GM23338 (cell line): ENCODE measurements around the gene TPRKB.

Experiments used
- CREB1 ChIP-seq: fragments of 250-450 bp; sonication (Bioruptor Pico); IDR thresholded peaks from 2 replicates; pipeline ENCODE4 v1.5.0; 2020; ENCODE audit warnings: low read depth, mild to moderate bottlenecking, moderate library complexity
- CTCF ChIP-seq, 2 experiments: fragments of 200-600 bp in 1 of 2; sonication (generic) in 1 of 2; conservative IDR thresholded peaks; 2 replicates each; pipeline versions ENCODE4 v1.5.1 to v1.6.1; 2016 to 2017; ENCODE audit warnings: antibody characterized with exemption in 2 of 2, low read depth in 2 of 2, mild to moderate bottlenecking in 2 of 2, moderate library complexity in 1 of 2
- EZH2 ChIP-seq: fragments of 200-600 bp; sonication (generic); IDR thresholded peaks from one replicate; pipeline ENCODE4 v1.8.0; 2017; ENCODE audit warnings: antibody characterized with exemption, mild to moderate bottlenecking, low read depth; ENCODE audit not compliant: unreplicated experiment
- EZH2phosphoT487 ChIP-seq: fragments of 200-600 bp; sonication (generic); IDR thresholded peaks from one replicate; pipeline ENCODE4 v1.8.1; 2018; ENCODE audit warnings: antibody characterized with exemption; ENCODE audit not compliant: unreplicated experiment
- JUNB ChIP-seq: IDR thresholded peaks from one replicate; pipeline ENCODE4 v1.6.1; 2016; ENCODE audit warnings: antibody characterized with exemption; ENCODE audit not compliant: unreplicated experiment
- NANOG ChIP-seq: IDR thresholded peaks from 2 replicates; pipeline ENCODE4 v1.6.1; 2016; ENCODE audit warnings: antibody characterized with exemption, borderline replicate concordance
- POLR2AphosphoS5 ChIP-seq: IDR thresholded peaks from 2 replicates; pipeline ENCODE4 v1.6.1; 2016; ENCODE audit warnings: antibody characterized with exemption, low read depth
- REST ChIP-seq: IDR thresholded peaks from one replicate; pipeline ENCODE4 v1.6.1; 2018; ENCODE audit warnings: antibody characterized with exemption; ENCODE audit not compliant: unreplicated experiment
- STAT1 ChIP-seq: IDR thresholded peaks from one replicate; pipeline ENCODE4 v1.6.1; 2016; ENCODE audit warnings: antibody characterized with exemption; ENCODE audit not compliant: unreplicated experiment
- ZNF114 ChIP-seq: fragments of 250-450 bp; sonication (Bioruptor Pico); IDR thresholded peaks from 2 replicates; pipeline ENCODE4 v1.5.0; 2020; ENCODE audit warnings: mild to moderate bottlenecking, moderate library complexity
- ZNF331 ChIP-seq: fragments of 250-450 bp; sonication (Bioruptor Pico); IDR thresholded peaks from 2 replicates; pipeline ENCODE4 v1.5.0; 2020; ENCODE audit warnings: low read depth, mild to moderate bottlenecking, moderate library complexity
- TF ChIP-seq, protein P1 (sequence below): IDR thresholded peaks from 2 replicates; pipeline ENCODE4 v1.6.1; 2016; ENCODE audit warnings: antibody characterized with exemption

- TF ChIP-seq CTCF (conservative IDR thresholded peaks at IDR 0.05; ENCODE audit: low read depth in 2 of 2) (no peak), EZH2 (no peak), EZH2phosphoT487 (no peak), ZNF114 (CRISPR knock-in tag) (no peak), POLR2AphosphoS5 (no peak), CREB1 (CRISPR knock-in tag) (no peak), JUNB (no peak), REST (no peak), STAT1 (no peak), ZNF331 (CRISPR knock-in tag) (no peak), NANOG (no peak)
- TF ChIP-seq, protein P1, sequence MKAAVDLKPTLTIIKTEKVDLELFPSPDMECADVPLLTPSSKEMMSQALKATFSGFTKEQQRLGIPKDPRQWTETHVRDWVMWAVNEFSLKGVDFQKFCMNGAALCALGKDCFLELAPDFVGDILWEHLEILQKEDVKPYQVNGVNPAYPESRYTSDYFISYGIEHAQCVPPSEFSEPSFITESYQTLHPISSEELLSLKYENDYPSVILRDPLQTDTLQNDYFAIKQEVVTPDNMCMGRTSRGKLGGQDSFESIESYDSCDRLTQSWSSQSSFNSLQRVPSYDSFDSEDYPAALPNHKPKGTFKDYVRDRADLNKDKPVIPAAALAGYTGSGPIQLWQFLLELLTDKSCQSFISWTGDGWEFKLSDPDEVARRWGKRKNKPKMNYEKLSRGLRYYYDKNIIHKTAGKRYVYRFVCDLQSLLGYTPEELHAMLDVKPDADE, result no peak
Measured at GRCh38 chr2:73708527-73708926, 28.6 kb downstream of the TPRKB start.
